RWPE1 (cell line): ENCODE results near the gene TPGS1.
A peak's percentile ranks its signal among the peaks of the same experiment; 100 is the strongest.

ENCODE experiments used
- CTCF ChIA-PET: fragments of 350-600 bp; sonication (Branson Sonifier 250); formaldehyde crosslinking; extraction: SDS; loops from one replicate; lab custom pipeline; 2021; lab: Yijun Ruan, JAX
- POLR2A ChIA-PET: fragments of 400-600 bp; formaldehyde crosslinking; extraction: SDS; loops from one replicate; lab custom pipeline; 2020; ENCODE audit warnings: antibody characterized with exemption; ENCODE audit not compliant: low non-redundant PET; lab: Yijun Ruan, JAX
- DNase-seq: peaks from one replicate; pipeline ENCODE4 v3.0.0; 2012; ENCODE audit warnings: low spot score
- H3K27ac ChIP-seq: fragments of 450-650 bp; 2 replicates; pipeline ENCODE4 v1.5.1; 2017
- CTCF ChIP-seq: fragments of 450-650 bp; conservative IDR thresholded peaks from 2 replicates; pipeline ENCODE4 v1.5.1; 2017; ENCODE audit warnings: low read depth, mild to moderate bottlenecking

The TPGS1 gene

GRCh38 chr19:525857-526419 lies 18.6 kb downstream of the TPGS1 start:
- no peak for DNase-seq
- ChIA-PET POLR2A (interaction anchor here (0.6 kb wide), 1 partner anchor 158 kb away, joined by 12 read pairs; no protein-coding TSS in a partner anchor), CTCF (interaction anchor here (0.7 kb wide), 1 partner anchor 102 kb away, joined by 5 read pairs; no protein-coding TSS in a partner anchor)
- no peak for TF ChIP-seq CTCF
- no peak overlapping the region for H3K27ac ChIP-seq

- DNase-seq, result no peak
- ChIA-PET CTCF (interaction anchor here (1.0 kb wide), 1 partner anchor 35 kb away, joined by 3 read pairs; no protein-coding TSS in a partner anchor), POLR2A (interaction anchor here (0.6 kb wide), 2 partner anchors 8 to 62 kb away, joined by 3 read pairs; no protein-coding TSS in a partner anchor)
- TF ChIP-seq CTCF, result no peak
- H3K27ac ChIP-seq, result peak overlapping the region; percentile 90
Observed at GRCh38 chr19:530134-531008, 23.1 kb downstream of the TPGS1 start.

GRCh38 chr19:531009-531752 lies 23.9 kb downstream of the TPGS1 start:
- H3K27ac ChIP-seq, result peak overlapping the region; percentile 90
- DNase-seq, result peak; percentile 94
- TF ChIP-seq CTCF, result no peak
- POLR2A ChIA-PET, result interaction anchor here (0.6 kb wide), 1 partner anchor 9 kb away, joined by 3 read pairs; no protein-coding TSS in a partner anchor
- CTCF ChIA-PET, result interaction anchor here (1.0 kb wide), 1 partner anchor 36 kb away, joined by 3 read pairs; no protein-coding TSS in a partner anchor

- no peak for TF ChIP-seq CTCF
- H3K27ac ChIP-seq, result peak within 1 kb of the TSS; percentile 90
- ChIA-PET CTCF (interaction anchor here (0.6 to 0.7 kb wide), 2 partner anchors 52 to 169 kb away, joined by 3 read pairs; no protein-coding TSS in a partner anchor), POLR2A (interaction anchor here (0.6 to 1.2 kb wide), 4 partner anchors 11 to 141 kb away, joined by 3 to 5 read pairs (median 3); partner anchors contain the start of gene BSG)
- no peak for DNase-seq
Observed at GRCh38 chr19:531753-532560, 24.7 kb downstream of the TPGS1 start, which contains the start of gene CDC34. CDC34 (plus strand) TSS chr19:531760; CDS start chr19:531932, 172 bp downstream.

- peak overlapping the region; percentile 90 for H3K27ac ChIP-seq
- TF ChIP-seq CTCF, result peak; percentile 57
- CTCF ChIA-PET, result interaction anchor here (0.6 to 0.7 kb wide), 3 partner anchors 22 to 168 kb away, joined by 3 to 5 read pairs (median 3); no protein-coding TSS in a partner anchor
- DNase-seq, result peak; percentile 26
- POLR2A ChIA-PET, result interaction anchor here (0.6 to 1.2 kb wide), 5 partner anchors 10 to 140 kb away, joined by 3 to 5 read pairs (median 3); partner anchors contain the start of gene BSG
Observed at GRCh38 chr19:532561-533363, 25.5 kb downstream of the TPGS1 start.
